PC-3 (cell line): ENCODE results near the gene SMPDL3A. TPM values are rescaled to one million over a fixed set of nuclear protein-coding genes. Genes with fewer than 3 reads are reported as not detected.

Source experiments
- ATAC-seq: fragments of 200-7000 bp; cut with Tn5 transposase; 2 replicates; pipeline ENCODE4 v1.9.1; 2020; ENCODE audit warnings: mild to moderate bottlenecking, moderate library complexity
- BruUV-seq: library from RNA; stranded (reverse); fragments of 400-500 nt; replicated peaks from 2 replicates; lab custom pipeline; 2021; lab: Mats Ljungman, UMichigan
- CTCF ChIA-PET: fragments of 300-600 bp; sonication (Branson Sonifier 250); formaldehyde crosslinking; loops from one replicate; lab custom pipeline; 2022; ENCODE audit warnings: antibody characterized with exemption; lab: Charles Lee
- POLR2A ChIA-PET: fragments of 300-600 bp; sonication (Branson Sonifier 250); formaldehyde crosslinking; loops from one replicate; lab custom pipeline; 2022; ENCODE audit warnings: antibody characterized with exemption; ENCODE audit not compliant: unreplicated experiment; lab: Charles Lee
- DNase-seq: peaks from one replicate; pipeline ENCODE4 v3.0.0-alpha.2; 2015
- H2AFZ ChIP-seq: fragments of 300-600 bp; sonication (generic); 2 replicates; pipeline ENCODE4 v1.6.0; 2016; ENCODE audit warnings: antibody characterized with exemption, low read length
- H3F3A ChIP-seq: fragments of 300-600 bp; sonication (generic); one replicate; pipeline ENCODE4 v1.6.0; 2017; ENCODE audit warnings: antibody characterized with exemption, low read length, control low read depth, mild to moderate bottlenecking; ENCODE audit not compliant: unreplicated experiment
- H3K27ac ChIP-seq: fragments of 300-600 bp; sonication (generic); 2 replicates; pipeline ENCODE4 v1.5.1; 2016; ENCODE audit warnings: mild to moderate bottlenecking, low read length
- H3K27me3 ChIP-seq: fragments of 300-600 bp; sonication (generic); 2 replicates; pipeline ENCODE4 v1.6.1; 2016; ENCODE audit warnings: low read length, mixed read lengths
- H3K36me3 ChIP-seq: fragments of 300-600 bp; sonication (generic); 2 replicates; pipeline ENCODE4 v1.6.1; 2016; ENCODE audit warnings: low read depth, mixed run types, low read length, mixed read lengths
- H3K4me1 ChIP-seq: fragments of 300-600 bp; sonication (generic); 2 replicates; pipeline ENCODE4 v1.5.1; 2016; ENCODE audit warnings: low read length; ENCODE audit not compliant: insufficient read depth
- H3K4me2 ChIP-seq: fragments of 300-600 bp; sonication (generic); 2 replicates; pipeline ENCODE4 v1.6.0; 2016; ENCODE audit warnings: low read length
- H3K4me3 ChIP-seq: fragments of 300-600 bp; sonication (generic); 2 replicates; pipeline ENCODE4 v1.5.1; 2016; ENCODE audit warnings: mild to moderate bottlenecking, low read length, mixed read lengths
- H3K79me2 ChIP-seq: fragments of 300-600 bp; sonication (generic); 2 replicates; pipeline ENCODE4 v1.6.1; 2017; ENCODE audit warnings: low read length, mixed read lengths
- H3K9ac ChIP-seq: fragments of 300-600 bp; sonication (generic); 2 replicates; pipeline ENCODE4 v1.6.0; 2016; ENCODE audit warnings: mild to moderate bottlenecking, low read length
- H3K9me2 ChIP-seq: fragments of 300-600 bp; sonication (generic); replicated peaks from 2 replicates; pipeline ENCODE4 v1.6.1; 2016; ENCODE audit warnings: mixed run types, low read length, mixed read lengths
- H3K9me3 ChIP-seq: fragments of 300-600 bp; sonication (generic); 2 replicates; pipeline ENCODE4 v1.6.1; 2016; ENCODE audit warnings: low read length, mixed read lengths
- H4K20me1 ChIP-seq: fragments of 300-600 bp; sonication (generic); 2 replicates; pipeline ENCODE4 v1.6.1; 2016; ENCODE audit warnings: low read length, mixed read lengths
- CTCF ChIP-seq: fragments of 300-600 bp; sonication (generic); conservative IDR thresholded peaks from 2 replicates; pipeline ENCODE4 v1.5.1; 2017; ENCODE audit warnings: antibody characterized with exemption, low read depth, mild to moderate bottlenecking, low read length
- EZH2 ChIP-seq: fragments of 300-600 bp; sonication (generic); IDR thresholded peaks from one replicate; pipeline ENCODE4 v1.6.1; 2017; ENCODE audit warnings: antibody characterized with exemption, mild to moderate bottlenecking, low read length; ENCODE audit not compliant: unreplicated experiment
- EZH2phosphoT487 ChIP-seq: fragments of 300-600 bp; sonication (generic); IDR thresholded peaks from 2 replicates; pipeline ENCODE4 v1.6.1; 2018; ENCODE audit warnings: mild to moderate bottlenecking, antibody characterized with exemption, low read length, borderline replicate concordance
- intact Hi-C: fragments of 100-400 bp; cut with micrococcal nuclease; formaldehyde crosslinking; loops from 2 replicates; pipeline ENCODE4 v1.9.0; 2023
- total RNA-seq: library from RNA; depleted of rRNA; stranded (reverse); fragments of >200 nt; gene quantifications from 2 replicates; pipeline ENCODE4 v1.2.3, GENCODE V29; 2014

SMPDL3A gene
- total RNA-seq, 1 experiment from 2014 or later: 4.6 TPM

- Histone ChIP-seq H3K9ac (no peak overlapping the region), H3K36me3 (no peaks in the 10 kb centered on the region), H3K4me3 (no peak overlapping the region), H3K27ac (no peak overlapping the region), H3K4me1 (no peaks in the 10 kb centered on the region), H3K9me2 (no peaks in the 10 kb centered on the region), H3K79me2 (no peaks in the 10 kb centered on the region), H2AFZ (no peak overlapping the region), H3K4me2 (no peak overlapping the region), H3K27me3 (no peaks in the 10 kb centered on the region), H3K9me3 (no peaks in the 10 kb centered on the region), H4K20me1 (no peaks in the 10 kb centered on the region), H3F3A (no peaks in the 10 kb centered on the region)
- no TSS peak for BruUV-seq
- DNase-seq (no peak), ATAC-seq (no peak)
- CTCF ChIA-PET: no interaction called here
- POLR2A ChIA-PET: no interaction called here
- intact Hi-C loops: no loop called here
- TF ChIP-seq EZH2: no peak
- no peak for TF ChIP-seq CTCF
- no peak for TF ChIP-seq EZH2phosphoT487
Measured at GRCh38 chr6:122753000-122753687, 35.9 kb upstream of the SMPDL3A start.

DNA sequence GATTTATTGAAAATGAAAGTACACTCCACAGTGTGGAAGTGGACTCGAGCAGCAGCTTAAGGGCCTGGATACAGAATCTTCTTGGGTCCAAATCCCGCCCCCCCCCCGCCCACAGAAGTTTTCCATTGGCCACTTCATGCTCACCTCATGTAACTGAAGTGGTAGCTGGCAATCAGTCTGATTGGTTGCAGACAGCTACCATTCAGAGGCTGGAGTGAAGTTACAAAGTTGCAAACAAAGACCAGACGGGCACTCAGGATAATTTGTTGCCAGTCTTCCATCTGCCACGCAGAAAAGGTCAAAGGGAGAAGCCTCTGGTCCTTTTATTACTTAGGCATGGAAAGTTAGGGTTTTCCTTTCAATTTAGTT is 35.4 kb upstream of the SMPDL3A start:
- Histone ChIP-seq H3F3A (no peaks in the 10 kb centered on the region), H3K4me1 (no peaks in the 10 kb centered on the region), H3K27ac (no peak overlapping the region), H3K9ac (no peak overlapping the region), H3K36me3 (no peaks in the 10 kb centered on the region), H3K4me3 (no peak overlapping the region), H3K9me2 (no peaks in the 10 kb centered on the region), H2AFZ (no peak overlapping the region), H3K4me2 (no peak overlapping the region), H3K79me2 (no peaks in the 10 kb centered on the region), H3K9me3 (no peaks in the 10 kb centered on the region), H4K20me1 (no peaks in the 10 kb centered on the region), H3K27me3 (no peaks in the 10 kb centered on the region)
- no peak for TF ChIP-seq EZH2
- TF ChIP-seq CTCF: no peak
- TF ChIP-seq EZH2phosphoT487: no peak
- ChIA-PET CTCF (no interaction called here), POLR2A (interaction anchor here (0.6 kb wide), 1 partner anchor 282 kb away, joined by 3 read pairs; the partner anchor contains the start of gene SERINC1)
- intact Hi-C loops: no loop called here
- DNase-seq (no peak), ATAC-seq (no peak)
- BruUV-seq: no TSS peak

DNA sequence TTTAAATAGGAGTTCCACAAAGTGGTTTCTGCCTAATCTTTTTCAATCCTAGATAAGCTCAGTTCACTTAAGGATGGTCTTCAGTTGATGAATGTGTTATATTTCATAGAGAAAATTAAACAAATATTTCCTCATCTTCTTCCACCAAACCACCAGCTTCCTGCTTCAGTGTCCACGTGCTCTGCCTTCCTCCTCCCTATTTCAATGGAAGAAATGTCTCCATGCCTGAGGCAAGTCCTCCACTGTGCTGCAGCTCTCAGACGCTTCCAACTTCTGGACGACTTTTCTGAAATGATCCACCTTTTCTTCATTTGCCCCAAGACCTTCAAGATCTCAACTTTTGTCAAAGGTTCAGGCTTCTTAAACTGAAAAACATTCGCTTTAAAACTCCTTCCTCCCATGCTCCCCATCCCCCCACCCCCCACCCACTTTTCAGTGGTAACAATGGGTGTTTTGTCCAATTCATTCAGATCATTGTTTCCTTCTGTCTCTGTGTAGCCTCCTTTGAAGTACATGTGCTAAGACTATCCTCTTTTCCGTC is 34.8 kb upstream of the SMPDL3A start:
- ChIA-PET POLR2A (interaction anchor here (0.6 kb wide), 1 partner anchor 283 kb away, joined by 3 read pairs; the partner anchor contains the start of gene SERINC1), CTCF (no interaction called here)
- H2AFZ ChIP-seq: no peak overlapping the region
- no peak for TF ChIP-seq EZH2phosphoT487
- TF ChIP-seq CTCF: no peak
- TF ChIP-seq EZH2: no peak
- no peak overlapping the region for H3K4me2 ChIP-seq
- no peaks in the 10 kb centered on the region for H3K36me3 ChIP-seq
- no peak overlapping the region for H3K27ac ChIP-seq
- no peaks in the 10 kb centered on the region for H3K79me2 ChIP-seq
- H3K9me3 ChIP-seq: no peaks in the 10 kb centered on the region
- no peaks in the 10 kb centered on the region for H3K9me2 ChIP-seq
- ATAC-seq (no peak), DNase-seq (no peak)
- no peaks in the 10 kb centered on the region for H4K20me1 ChIP-seq
- no peaks in the 10 kb centered on the region for H3K4me1 ChIP-seq
- no TSS peak for BruUV-seq
- intact Hi-C loops: no loop called here
- H3K4me3 ChIP-seq: no peak overlapping the region
- H3K9ac ChIP-seq: no peak overlapping the region
- no peaks in the 10 kb centered on the region for H3K27me3 ChIP-seq
- no peaks in the 10 kb centered on the region for H3F3A ChIP-seq
